Osteoblast (primary cell): Measurements from ENCODE around the gene CHN1. TPM values are rescaled to one million over a fixed set of nuclear protein-coding genes. Genes with fewer than 3 reads are reported as not detected.

Experiments used
- DNase-seq: peaks from one replicate; pipeline ENCODE4 v3.0.0; 2011; ENCODE audit warnings: low spot score, mixed read lengths; ENCODE audit not compliant: insufficient read length; ENCODE audit errors: missing footprints
- H2AFZ ChIP-seq: 2 replicates; pipeline ENCODE4 v1.6.0; 2011; ENCODE audit warnings: mild to moderate bottlenecking, low read length
- H3K27ac ChIP-seq: 2 replicates; pipeline ENCODE4 v1.5.1; 2011; ENCODE audit warnings: mild to moderate bottlenecking, low read depth, low read length, moderate library complexity
- H3K27me3 ChIP-seq: 2 replicates; pipeline ENCODE4 v1.6.0; 2012; ENCODE audit warnings: mild to moderate bottlenecking, control low read depth, inconsistent platforms, low read length, moderate library complexity; ENCODE audit not compliant: insufficient read depth
- H3K36me3 ChIP-seq: 2 replicates; pipeline ENCODE4 v1.5.1; 2011; ENCODE audit warnings: mild to moderate bottlenecking, low read length, control low read depth, moderate library complexity; ENCODE audit not compliant: insufficient read depth
- H3K4me1 ChIP-seq: 2 replicates; pipeline ENCODE4 v1.5.1; 2011; ENCODE audit warnings: mild to moderate bottlenecking, low read length, control low read depth, moderate library complexity; ENCODE audit not compliant: insufficient read depth
- H3K4me2 ChIP-seq: 2 replicates; pipeline ENCODE4 v1.6.0; 2011; ENCODE audit warnings: mild to moderate bottlenecking, low read length; ENCODE audit not compliant: insufficient read depth
- H3K4me3 ChIP-seq: fragments of 200-600 bp; sonication (generic); 3 replicates; pipeline ENCODE4 v1.5.1; 2012; ENCODE audit warnings: mild to moderate bottlenecking, low read length, inconsistent platforms; ENCODE audit not compliant: insufficient read depth
- H3K79me2 ChIP-seq: 2 replicates; pipeline ENCODE4 v1.6.0; 2012; ENCODE audit warnings: mild to moderate bottlenecking, low read length, control low read depth, inconsistent platforms; ENCODE audit not compliant: insufficient read depth
- H3K9me3 ChIP-seq: 2 replicates; pipeline ENCODE4 v1.5.1; 2011; ENCODE audit warnings: low read depth, low read length, control low read depth
- H4K20me1 ChIP-seq: 2 replicates; pipeline ENCODE4 v1.6.0; 2012; ENCODE audit warnings: mild to moderate bottlenecking, low read length, control low read depth; ENCODE audit not compliant: insufficient read depth
- total RNA-seq: library from RNA; depleted of rRNA; stranded (reverse); fragments of >200 nt; gene quantifications from 2 replicates; pipeline ENCODE4 v1.2.3, GENCODE V29; 2012
- TF ChIP-seq, protein P1 (sequence below): IDR thresholded peaks from 2 replicates; pipeline ENCODE4 v1.5.1; 2011; ENCODE audit warnings: mild to moderate bottlenecking, low read depth, low read length, moderate library complexity; ENCODE audit errors: extremely low read depth

The CHN1 gene
- total RNA-seq, 1 donor = 33.7 TPM

DNA sequence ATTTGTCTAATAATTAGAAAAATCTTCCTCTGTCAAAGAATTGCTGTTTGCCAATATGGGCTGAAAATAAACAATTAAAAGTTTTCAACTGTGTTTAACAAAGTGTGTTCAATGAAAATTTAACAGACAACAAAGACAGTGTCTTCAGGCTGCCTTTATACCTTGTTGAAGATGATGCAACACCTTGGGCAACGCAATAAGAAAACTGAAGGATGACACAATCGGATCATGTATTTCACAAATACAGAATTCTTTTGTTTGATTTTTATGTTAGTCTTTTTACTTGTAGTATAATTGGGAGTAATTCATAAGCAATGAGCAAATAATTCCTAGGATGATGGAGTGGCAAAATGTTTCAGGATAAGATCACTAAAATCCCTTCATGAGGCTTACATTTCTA lies 27.8 kb downstream of the CHN1 start:
- no peaks in the 10 kb centered on the region for H3K79me2 ChIP-seq
- DNase-seq = no peak

DNA sequence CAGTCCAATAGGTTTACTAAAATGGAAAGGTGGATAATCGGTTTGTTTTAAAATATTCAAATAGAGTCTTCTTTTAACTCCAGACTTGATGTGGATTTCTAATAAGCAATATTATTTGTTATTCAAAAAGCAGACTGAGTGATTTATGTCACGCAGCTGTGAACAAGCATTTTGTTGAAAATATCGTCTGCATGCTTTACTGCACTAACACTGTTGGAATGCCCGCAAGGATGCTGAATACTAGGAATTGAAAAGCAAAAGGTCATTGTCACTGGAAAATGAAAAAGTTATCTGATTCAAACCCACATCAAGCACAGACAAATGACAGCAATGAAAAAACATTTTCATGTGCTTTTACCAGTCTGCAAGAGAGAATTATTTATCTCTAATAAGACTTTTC lies 31.1 kb downstream of the CHN1 start:
- no peaks in the 10 kb centered on the region for H3K9me3 ChIP-seq
- no peak for DNase-seq
- H4K20me1 ChIP-seq = no peaks in the 10 kb centered on the region
- H3K4me3 ChIP-seq = no peak overlapping the region
- TF ChIP-seq, protein P1, sequence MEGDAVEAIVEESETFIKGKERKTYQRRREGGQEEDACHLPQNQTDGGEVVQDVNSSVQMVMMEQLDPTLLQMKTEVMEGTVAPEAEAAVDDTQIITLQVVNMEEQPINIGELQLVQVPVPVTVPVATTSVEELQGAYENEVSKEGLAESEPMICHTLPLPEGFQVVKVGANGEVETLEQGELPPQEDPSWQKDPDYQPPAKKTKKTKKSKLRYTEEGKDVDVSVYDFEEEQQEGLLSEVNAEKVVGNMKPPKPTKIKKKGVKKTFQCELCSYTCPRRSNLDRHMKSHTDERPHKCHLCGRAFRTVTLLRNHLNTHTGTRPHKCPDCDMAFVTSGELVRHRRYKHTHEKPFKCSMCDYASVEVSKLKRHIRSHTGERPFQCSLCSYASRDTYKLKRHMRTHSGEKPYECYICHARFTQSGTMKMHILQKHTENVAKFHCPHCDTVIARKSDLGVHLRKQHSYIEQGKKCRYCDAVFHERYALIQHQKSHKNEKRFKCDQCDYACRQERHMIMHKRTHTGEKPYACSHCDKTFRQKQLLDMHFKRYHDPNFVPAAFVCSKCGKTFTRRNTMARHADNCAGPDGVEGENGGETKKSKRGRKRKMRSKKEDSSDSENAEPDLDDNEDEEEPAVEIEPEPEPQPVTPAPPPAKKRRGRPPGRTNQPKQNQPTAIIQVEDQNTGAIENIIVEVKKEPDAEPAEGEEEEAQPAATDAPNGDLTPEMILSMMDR = no peak
- H3K4me2 ChIP-seq = no peak overlapping the region
- no peak overlapping the region for H2AFZ ChIP-seq
- no peaks in the 10 kb centered on the region for H3K27me3 ChIP-seq
- no peak overlapping the region for H3K27ac ChIP-seq
- no peaks in the 10 kb centered on the region for H3K36me3 ChIP-seq
- H3K4me1 ChIP-seq = peaks cover 23% of the 10 kb centered on the region
- no peaks in the 10 kb centered on the region for H3K79me2 ChIP-seq

More for the DNA sequence above, 27.8 kb downstream of the CHN1 start:
- Histone ChIP-seq H3K9me3 (no peaks in the 10 kb centered on the region), H3K4me1 (peaks cover 15% of the 10 kb centered on the region), H4K20me1 (no peaks in the 10 kb centered on the region), H3K36me3 (no peaks in the 10 kb centered on the region), H3K27me3 (no peaks in the 10 kb centered on the region), H3K4me3 (no peak overlapping the region), H3K4me2 (no peak overlapping the region), H2AFZ (no peak overlapping the region), H3K27ac (no peak overlapping the region)
- TF ChIP-seq, protein P1 = no peak

DNA sequence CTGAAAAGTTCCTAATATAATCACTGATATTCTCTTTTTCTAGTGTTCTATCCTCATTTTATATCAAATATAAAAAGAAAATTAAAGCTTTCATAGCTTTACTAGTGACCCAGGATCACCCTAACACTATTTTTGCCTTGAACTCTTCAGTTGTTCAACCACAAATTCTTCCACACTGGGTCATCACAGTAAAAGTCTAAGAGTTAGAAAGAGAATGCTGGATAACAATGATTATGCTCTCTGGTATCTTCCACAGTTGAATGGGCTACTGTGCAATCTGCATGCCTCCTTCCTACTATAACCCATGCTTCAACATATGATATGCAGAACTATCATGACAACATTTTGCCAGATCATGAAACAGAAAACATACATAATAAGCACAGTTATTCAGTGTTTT lies 32.3 kb downstream of the CHN1 start:
- H3K9me3 ChIP-seq = no peaks in the 10 kb centered on the region
- H3K27ac ChIP-seq = peak overlapping the region; percentile 81
- H2AFZ ChIP-seq = no peak overlapping the region
- no peak overlapping the region for H3K4me3 ChIP-seq
- TF ChIP-seq, protein P1 = no peak
- H3K4me2 ChIP-seq = peak overlapping the region; percentile 63
- no peak for DNase-seq
- H4K20me1 ChIP-seq = no peaks in the 10 kb centered on the region
- no peaks in the 10 kb centered on the region for H3K79me2 ChIP-seq
- no peaks in the 10 kb centered on the region for H3K36me3 ChIP-seq
- H3K27me3 ChIP-seq = no peaks in the 10 kb centered on the region
- peaks cover 24% of the 10 kb centered on the region for H3K4me1 ChIP-seq

DNA sequence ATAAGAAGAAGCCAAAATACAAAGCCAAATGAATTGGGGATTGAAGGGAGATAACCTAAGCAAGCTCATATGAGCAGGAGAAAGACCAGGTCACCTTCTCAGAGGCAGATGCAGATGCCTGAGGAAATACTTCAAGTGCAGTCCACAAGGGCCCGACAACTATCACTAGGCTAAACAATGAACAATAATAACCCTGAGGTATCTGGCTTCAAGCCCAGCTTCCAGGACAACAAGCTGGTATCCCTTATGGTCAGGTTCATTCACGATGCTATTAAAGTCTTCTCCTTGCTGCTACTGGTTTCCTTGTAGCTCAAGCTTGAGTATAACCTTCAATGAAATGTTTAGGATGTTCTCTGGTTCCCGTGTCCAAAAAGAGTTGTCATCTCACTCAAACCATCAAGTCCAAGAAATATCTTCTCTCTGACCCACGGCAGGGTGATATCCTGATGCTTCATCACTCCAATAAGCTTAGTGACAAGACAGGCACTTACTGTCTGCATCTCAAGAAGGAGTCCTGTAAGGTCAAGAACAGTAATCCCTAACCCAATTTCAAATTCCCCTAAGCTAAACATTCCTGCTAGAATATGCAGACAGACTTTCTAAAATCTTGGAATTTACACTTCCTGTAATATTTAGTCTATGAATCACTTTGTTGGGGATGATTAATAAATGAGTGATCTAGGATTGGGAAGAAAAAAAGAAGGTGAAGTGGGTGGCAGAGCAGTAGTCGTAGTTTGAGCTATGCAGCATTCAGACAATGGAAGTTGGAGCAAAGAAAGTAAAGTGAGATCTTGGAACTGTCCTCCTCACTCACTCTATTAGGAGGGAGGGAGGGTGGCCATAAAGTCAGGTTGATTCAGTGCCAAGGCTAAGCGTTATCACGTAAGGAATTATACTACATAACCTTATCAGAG lies 33.1 kb downstream of the CHN1 start:
- Histone ChIP-seq H4K20me1 (no peaks in the 10 kb centered on the region), H3K36me3 (no peaks in the 10 kb centered on the region)

More for the DNA sequence above, 33.1 kb downstream of the CHN1 start:
- Histone ChIP-seq H2AFZ (peak overlapping the region; percentile 10), H3K27me3 (no peaks in the 10 kb centered on the region), H3K4me1 (peaks cover 28% of the 10 kb centered on the region), H3K27ac (peak overlapping the region; percentile 81), H3K9me3 (no peaks in the 10 kb centered on the region), H3K4me3 (peak overlapping the region; percentile 24), H3K4me2 (peak overlapping the region; percentile 63), H3K79me2 (no peaks in the 10 kb centered on the region)
- no peak for DNase-seq
- TF ChIP-seq, protein P1 = no peak
